Measurements from ENCODE around the gene ZMYND10.

Gene ZMYND10

DNA sequence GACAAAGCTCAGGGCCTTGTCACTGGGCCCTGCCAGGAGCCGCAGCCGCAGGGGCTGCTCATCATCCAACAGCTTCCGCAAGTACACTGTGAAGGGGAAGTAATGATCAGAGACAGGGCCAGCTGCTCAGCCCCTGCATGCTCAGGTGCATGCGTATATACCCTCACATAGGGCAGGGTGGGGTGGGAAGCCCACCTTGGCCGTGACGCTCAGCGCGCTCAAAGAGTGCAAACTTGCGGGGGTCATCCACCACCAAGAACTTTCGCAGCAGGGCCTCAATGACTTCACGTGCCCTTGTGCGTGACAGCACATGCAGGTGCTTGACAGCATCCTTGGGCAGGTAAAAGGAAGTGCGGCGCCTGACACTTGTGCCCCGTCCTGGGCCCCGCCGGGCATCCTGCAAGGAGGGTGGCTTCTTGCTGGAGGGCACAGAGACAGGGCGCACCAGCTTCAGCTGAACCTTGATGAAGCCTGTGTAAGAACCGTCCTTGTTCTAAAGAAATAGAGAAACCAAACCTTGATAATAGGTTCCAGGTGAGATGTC, 14.1 kb downstream of the ZMYND10 start:
- no peak for FAIRE-seq
- DNase-seq (ENCODE audit: insufficient read length, low spot score), result no peak
- no peak for TF ChIP-seq POU2F2 (IDR thresholded peaks at IDR 0.05; ENCODE audit: low read depth, low read length)
- no peak for TF ChIP-seq SPI1 (IDR thresholded peaks at IDR 0.05; ENCODE audit: low read depth, low read length)
- no peak for TF ChIP-seq POLR2A (IDR thresholded peaks at IDR 0.05; ENCODE audit: low read depth, low read length)
- TF ChIP-seq PAX5 (IDR thresholded peaks at IDR 0.05; ENCODE audit: insufficient read depth, low read length, severe bottlenecking), result no peak
- no peak for TF ChIP-seq POLR2AphosphoS5 (IDR thresholded peaks at IDR 0.05; ENCODE audit: low read depth, low read length)
- TF ChIP-seq TAF1 (IDR thresholded peaks at IDR 0.05; ENCODE audit: low read depth, low read length), result no peak

DNA sequence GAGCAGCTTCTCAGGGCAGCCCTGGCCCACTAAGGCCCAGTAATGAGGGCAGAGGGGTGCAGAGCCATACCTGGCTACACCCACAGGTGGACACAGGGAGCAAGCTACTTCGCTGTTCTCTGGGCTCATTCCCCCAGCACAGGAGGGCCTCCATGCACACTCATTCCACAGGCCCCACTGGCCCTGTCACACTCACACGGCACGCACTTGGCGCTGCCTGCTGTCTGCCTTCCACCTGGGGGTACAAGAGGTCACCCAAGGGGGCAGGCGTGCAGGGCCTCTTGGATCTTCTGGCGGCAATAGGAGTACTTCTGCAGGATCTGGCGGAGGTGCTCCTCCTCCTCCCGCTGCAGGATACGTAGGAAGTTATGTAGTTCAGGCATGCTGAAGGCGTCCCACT, 15.2 kb downstream of the ZMYND10 start:
- no peak for DNase-seq (ENCODE audit: insufficient read length, low spot score)
- no peak for FAIRE-seq
- no peak for TF ChIP-seq SPI1 (IDR thresholded peaks at IDR 0.05; ENCODE audit: low read depth, low read length)
- no peak for TF ChIP-seq PAX5 (IDR thresholded peaks at IDR 0.05; ENCODE audit: insufficient read depth, low read length, severe bottlenecking)
- TF ChIP-seq POU2F2 (IDR thresholded peaks at IDR 0.05; ENCODE audit: low read depth, low read length), result no peak

DNA sequence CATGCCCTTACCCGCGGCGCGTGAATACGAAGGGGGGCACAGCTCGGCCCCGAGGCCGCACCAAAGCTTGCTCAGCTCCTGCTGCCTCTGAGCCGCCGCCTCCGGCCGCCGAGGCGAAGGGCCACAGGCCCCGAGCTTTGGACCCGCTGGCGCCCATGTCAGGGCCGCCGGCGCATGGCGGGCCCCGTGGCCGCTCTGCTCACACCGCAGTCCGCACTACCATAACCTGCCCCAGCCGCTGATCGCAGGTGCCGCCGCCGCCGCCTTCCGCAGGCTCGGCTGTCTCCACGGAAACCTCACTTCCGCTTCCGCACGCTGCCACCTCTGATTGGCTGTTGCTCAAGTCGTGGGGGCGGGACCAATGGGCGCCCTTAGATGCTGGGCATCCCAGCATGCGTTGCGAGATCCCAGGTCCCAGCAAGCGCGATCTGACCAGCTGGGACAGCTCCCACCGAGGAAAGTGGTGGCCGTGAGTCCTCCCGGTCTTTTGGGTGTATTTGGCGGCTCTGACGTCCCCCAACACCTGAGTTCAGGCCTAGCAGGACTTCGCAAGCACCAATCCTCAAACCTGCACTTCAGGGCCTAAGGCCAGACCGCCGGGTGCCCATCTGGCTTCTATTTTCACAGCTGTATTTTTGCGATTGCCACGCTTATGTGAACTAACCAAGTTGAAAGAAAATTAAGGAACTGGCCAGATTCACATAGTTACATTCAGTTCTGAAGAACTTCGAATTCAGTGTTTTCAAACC, 17.4 kb downstream of the ZMYND10 start, which contains the start of gene TUSC2:
Gene TUSC2 (minus strand): TSS at position 281 of the 749 bp plus-strand sequence. CDS start 124 bp downstream, at position 157.
- TF ChIP-seq SPI1 (IDR thresholded peaks at IDR 0.05; ENCODE audit: low read depth, low read length) (peak; percentile 75), POLR2AphosphoS5 (IDR thresholded peaks at IDR 0.05; ENCODE audit: low read depth, low read length) (peak; percentile 82), POLR2A (IDR thresholded peaks at IDR 0.05; ENCODE audit: low read depth, low read length) (peak; percentile 84), POU2F2 (IDR thresholded peaks at IDR 0.05; ENCODE audit: low read depth, low read length) (peak; percentile 50), TAF1 (IDR thresholded peaks at IDR 0.05; ENCODE audit: low read depth, low read length) (peak; percentile 83), PAX5 (IDR thresholded peaks at IDR 0.05; ENCODE audit: insufficient read depth, low read length, severe bottlenecking) (no peak)
- DNase-seq (ENCODE audit: insufficient read length, low spot score) (peak; percentile 96), FAIRE-seq (peak; percentile 99)

DNA sequence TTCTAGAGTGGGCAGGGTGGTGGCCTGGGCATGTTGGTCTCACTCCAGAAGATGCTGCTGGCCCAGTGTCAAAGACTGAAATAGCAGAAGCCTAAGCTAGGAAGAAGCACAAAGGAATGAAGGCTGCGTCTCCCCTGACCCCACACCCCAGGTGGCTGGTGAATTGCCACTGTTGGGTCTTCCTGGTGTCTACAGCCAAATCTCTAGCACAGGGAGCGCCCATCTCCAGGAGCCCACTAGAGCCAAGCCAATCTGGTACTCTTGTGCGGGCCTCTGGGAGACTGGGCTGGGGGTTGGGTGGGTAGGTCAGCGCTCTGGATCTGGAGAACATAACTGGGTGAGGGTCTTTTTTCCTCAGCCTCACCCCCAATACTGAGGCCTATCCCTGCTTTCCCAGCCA, 18.4 kb downstream of the ZMYND10 start:
- TF ChIP-seq POU2F2 (IDR thresholded peaks at IDR 0.05; ENCODE audit: low read depth, low read length), result no peak
- TF ChIP-seq POLR2A (IDR thresholded peaks at IDR 0.05; ENCODE audit: low read depth, low read length), result no peak
- no peak for TF ChIP-seq PAX5 (IDR thresholded peaks at IDR 0.05; ENCODE audit: insufficient read depth, low read length, severe bottlenecking)
- TF ChIP-seq POLR2AphosphoS5 (IDR thresholded peaks at IDR 0.05; ENCODE audit: low read depth, low read length), result no peak
- TF ChIP-seq SPI1 (IDR thresholded peaks at IDR 0.05; ENCODE audit: low read depth, low read length), result no peak
- TF ChIP-seq TAF1 (IDR thresholded peaks at IDR 0.05; ENCODE audit: low read depth, low read length), result no peak
- DNase-seq (ENCODE audit: insufficient read length, low spot score), result no peak
- no peak for FAIRE-seq

DNA sequence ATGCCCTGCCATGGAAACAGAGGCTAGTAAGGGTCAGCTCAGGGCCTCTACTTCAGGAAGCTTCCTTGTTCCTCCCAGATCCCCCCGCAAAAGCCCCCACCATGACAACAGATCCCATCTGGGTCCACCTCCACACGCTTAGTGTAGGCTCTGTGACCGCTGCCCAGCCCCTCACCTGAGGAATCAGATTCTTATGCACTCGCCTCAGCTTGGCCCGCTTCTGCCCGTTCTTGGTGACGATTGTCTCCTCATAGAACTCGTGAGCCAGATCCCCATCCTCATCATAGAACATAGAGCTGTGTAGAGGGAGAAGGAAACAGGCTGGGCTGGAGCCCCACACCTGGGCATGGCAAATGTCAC, 19.4 kb downstream of the ZMYND10 start:
- no peak for TF ChIP-seq TAF1 (IDR thresholded peaks at IDR 0.05; ENCODE audit: low read depth, low read length)
- no peak for TF ChIP-seq POLR2AphosphoS5 (IDR thresholded peaks at IDR 0.05; ENCODE audit: low read depth, low read length)
- TF ChIP-seq POU2F2 (IDR thresholded peaks at IDR 0.05; ENCODE audit: low read depth, low read length), result no peak
- no peak for TF ChIP-seq SPI1 (IDR thresholded peaks at IDR 0.05; ENCODE audit: low read depth, low read length)
- TF ChIP-seq PAX5 (IDR thresholded peaks at IDR 0.05; ENCODE audit: insufficient read depth, low read length, severe bottlenecking), result no peak
- TF ChIP-seq POLR2A (IDR thresholded peaks at IDR 0.05; ENCODE audit: low read depth, low read length), result no peak
- FAIRE-seq (no peak), DNase-seq (ENCODE audit: insufficient read length, low spot score) (no peak)

DNA sequence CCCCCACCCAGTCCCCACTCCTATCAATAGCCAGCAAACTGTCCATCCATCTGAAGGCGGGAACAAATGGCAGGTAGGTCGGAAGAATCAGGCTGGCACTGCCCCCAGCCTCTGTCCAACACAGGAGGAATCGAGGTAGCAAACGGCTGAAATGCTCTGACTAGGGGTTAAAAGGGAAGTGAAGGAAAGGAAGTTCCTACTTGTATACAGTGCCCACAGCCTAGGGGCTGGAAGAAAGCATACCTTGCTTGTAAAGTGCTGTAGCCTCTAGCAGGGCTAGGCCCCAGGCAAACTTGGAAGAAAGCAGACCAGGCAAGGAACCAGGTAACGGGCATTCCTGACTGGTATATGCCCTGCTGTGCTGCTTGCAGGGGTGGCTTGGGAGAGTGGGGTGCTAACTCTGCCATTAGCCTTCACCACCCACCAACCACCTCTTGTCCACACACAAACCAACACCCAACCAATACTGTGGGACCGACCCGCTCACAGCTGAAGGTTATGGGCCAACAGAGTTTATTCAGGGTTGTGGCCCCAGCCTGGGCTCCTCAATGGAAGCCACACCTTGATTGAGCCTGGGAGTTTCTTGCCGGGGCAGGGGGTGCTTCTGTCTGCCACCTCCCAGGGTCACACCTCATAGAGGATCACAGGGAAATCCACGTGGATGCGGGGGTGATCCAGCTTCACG, 19.9 kb downstream of the ZMYND10 start:
- FAIRE-seq (no peak), DNase-seq (ENCODE audit: insufficient read length, low spot score) (no peak)
- TF ChIP-seq TAF1 (IDR thresholded peaks at IDR 0.05; ENCODE audit: low read depth, low read length), result no peak
- no peak for TF ChIP-seq POU2F2 (IDR thresholded peaks at IDR 0.05; ENCODE audit: low read depth, low read length)
- no peak for TF ChIP-seq PAX5 (IDR thresholded peaks at IDR 0.05; ENCODE audit: insufficient read depth, low read length, severe bottlenecking)
- TF ChIP-seq POLR2AphosphoS5 (IDR thresholded peaks at IDR 0.05; ENCODE audit: low read depth, low read length), result no peak
- no peak for TF ChIP-seq SPI1 (IDR thresholded peaks at IDR 0.05; ENCODE audit: low read depth, low read length)
- TF ChIP-seq POLR2A (IDR thresholded peaks at IDR 0.05; ENCODE audit: low read depth, low read length), result no peak

DNA sequence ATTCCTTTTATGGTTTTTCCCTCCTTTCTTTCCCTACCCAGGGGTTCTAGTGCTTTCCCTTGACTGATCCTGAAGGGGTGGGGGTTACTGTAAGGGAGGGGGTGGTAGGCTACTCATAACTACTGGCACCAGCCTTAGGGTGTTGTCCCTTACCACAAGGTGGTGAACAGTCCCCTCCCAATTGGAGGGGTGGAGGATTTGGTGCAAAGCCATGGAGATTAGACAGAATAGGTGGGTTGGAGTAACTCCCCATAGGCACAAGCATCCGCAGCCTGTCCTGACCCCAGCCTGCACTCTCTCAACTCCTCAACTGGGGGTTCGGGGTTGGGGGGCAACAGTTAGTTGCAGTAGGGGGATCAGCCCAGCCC, 20.4 kb downstream of the ZMYND10 start:
- no peak for DNase-seq (ENCODE audit: insufficient read length, low spot score)
- TF ChIP-seq SPI1 (IDR thresholded peaks at IDR 0.05; ENCODE audit: low read depth, low read length), result no peak
- no peak for TF ChIP-seq PAX5 (IDR thresholded peaks at IDR 0.05; ENCODE audit: insufficient read depth, low read length, severe bottlenecking)
- no peak for TF ChIP-seq TAF1 (IDR thresholded peaks at IDR 0.05; ENCODE audit: low read depth, low read length)
- TF ChIP-seq POLR2AphosphoS5 (IDR thresholded peaks at IDR 0.05; ENCODE audit: low read depth, low read length), result no peak
- no peak for TF ChIP-seq POU2F2 (IDR thresholded peaks at IDR 0.05; ENCODE audit: low read depth, low read length)
- TF ChIP-seq POLR2A (IDR thresholded peaks at IDR 0.05; ENCODE audit: low read depth, low read length), result no peak
- no peak for FAIRE-seq

DNA sequence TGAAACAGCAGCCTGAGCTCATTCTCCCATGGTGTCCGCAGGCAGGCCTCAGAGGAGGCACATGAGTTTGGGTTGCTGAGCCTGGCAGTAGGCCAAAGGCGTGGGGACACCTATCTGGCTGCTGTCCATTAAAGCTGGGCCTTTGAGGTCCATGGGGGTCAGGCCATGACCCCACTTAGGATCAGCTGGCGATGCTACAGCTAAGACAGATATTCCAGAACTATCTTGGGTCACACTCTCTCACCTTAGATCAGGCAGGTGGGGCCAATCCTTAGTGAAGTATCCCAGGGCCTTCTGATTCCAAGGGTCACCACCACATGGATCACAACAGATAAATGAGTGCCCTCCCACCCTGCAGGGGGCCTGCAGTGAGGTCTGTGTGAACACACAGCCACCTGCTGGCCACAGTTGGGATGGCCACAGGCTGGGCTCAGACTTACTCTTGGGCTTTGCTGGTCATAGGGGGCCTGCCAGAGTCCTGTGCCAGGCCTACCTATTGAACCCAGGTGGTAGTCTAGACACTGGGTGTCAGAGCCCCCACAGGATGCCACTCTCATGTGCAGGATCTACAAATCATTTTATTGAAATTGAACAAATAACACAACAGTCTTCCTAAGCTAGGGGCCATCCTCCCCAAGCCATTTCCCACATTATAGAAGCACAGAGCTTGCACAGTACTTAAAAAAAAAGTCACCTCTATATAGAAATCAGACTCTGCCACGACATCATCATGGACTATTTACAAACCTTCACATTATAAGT, 21.0 kb downstream of the ZMYND10 start:
- no peak for DNase-seq (ENCODE audit: insufficient read length, low spot score)
- FAIRE-seq, result peak; percentile 79
- TF ChIP-seq PAX5 (IDR thresholded peaks at IDR 0.05; ENCODE audit: insufficient read depth, low read length, severe bottlenecking), result no peak
- TF ChIP-seq POU2F2 (IDR thresholded peaks at IDR 0.05; ENCODE audit: low read depth, low read length), result no peak
- TF ChIP-seq POLR2AphosphoS5 (IDR thresholded peaks at IDR 0.05; ENCODE audit: low read depth, low read length), result no peak
- no peak for TF ChIP-seq TAF1 (IDR thresholded peaks at IDR 0.05; ENCODE audit: low read depth, low read length)
- TF ChIP-seq SPI1 (IDR thresholded peaks at IDR 0.05; ENCODE audit: low read depth, low read length), result no peak
- no peak for TF ChIP-seq POLR2A (IDR thresholded peaks at IDR 0.05; ENCODE audit: low read depth, low read length)

Data from GM12891 (cell line).